Activated CD4-positive, alpha-beta T cell treated with anti-CD3 and anti-CD28 coated beads, Interleukin-2, Interleukin-6, amounts not matched to agents 100 ng/mL and 50 ng/mL, durations not matched to agents 16 hours and 8 hours (primary cell): Measurements from ENCODE around the gene ERAS.

Source experiments
- DNase-seq: peaks from one replicate; pipeline ENCODE4 v3.0.0-alpha.2; 2020

ERAS gene

GRCh38 chrX:48826135-48826875 lies at the start of gene ERAS:
TSS of gene ERAS (plus strand) at chrX:48826513. CDS start at chrX:48829124, 2,611 bp downstream.
- DNase-seq = no peak

- DNase-seq = no peak
Observed at GRCh38 chrX:48776818-48777439, 49.4 kb upstream of the ERAS start.

GRCh38 chrX:48779399-48779798 lies 46.9 kb upstream of the ERAS start:
- no peak for DNase-seq

GRCh38 chrX:48781705-48782104 lies 44.6 kb upstream of the ERAS start:
- no peak for DNase-seq

- DNase-seq = no peak
Observed at GRCh38 chrX:48782216-48782615, 44.1 kb upstream of the ERAS start.

- DNase-seq = no peak
Observed at GRCh38 chrX:48782795-48783194, 43.5 kb upstream of the ERAS start.

- no peak for DNase-seq
Observed at GRCh38 chrX:48784726-48785125, 41.6 kb upstream of the ERAS start.

- DNase-seq = no peak
Observed at GRCh38 chrX:48785186-48785539, 41.1 kb upstream of the ERAS start.

- no peak for DNase-seq
Observed at GRCh38 chrX:48785540-48786214, 40.6 kb upstream of the ERAS start.

GRCh38 chrX:48786341-48786800 lies 39.9 kb upstream of the ERAS start, which contains the start of gene GATA1:
TSS of gene GATA1 (plus strand) at chrX:48786590. CDS start at chrX:48791110, 4,520 bp downstream.
- DNase-seq = no peak

GRCh38 chrX:48786825-48787504 lies 39.3 kb upstream of the ERAS start:
- DNase-seq = no peak

- DNase-seq = no peak
Observed at GRCh38 chrX:48787505-48788443, 38.5 kb upstream of the ERAS start.

GRCh38 chrX:48789366-48790220 lies 36.7 kb upstream of the ERAS start:
- DNase-seq = no peak

GRCh38 chrX:48790477-48790876 lies 35.8 kb upstream of the ERAS start:
- no peak for DNase-seq

- DNase-seq = no peak
Observed at GRCh38 chrX:48791063-48791820, 35.1 kb upstream of the ERAS start.

- DNase-seq = no peak
Observed at GRCh38 chrX:48792219-48792618, 34.1 kb upstream of the ERAS start.

- DNase-seq = no peak
Observed at GRCh38 chrX:48793935-48794334, 32.4 kb upstream of the ERAS start.

- DNase-seq = no peak
Observed at GRCh38 chrX:48794340-48794910, 31.9 kb upstream of the ERAS start.

- no peak for DNase-seq
Observed at GRCh38 chrX:48794911-48795515, 31.3 kb upstream of the ERAS start.

GRCh38 chrX:48798318-48798717 lies 28.0 kb upstream of the ERAS start:
- no peak for DNase-seq
